NB4 (cell line): ENCODE results near the gene ARFGAP1.

Source experiments
- DNase-seq: peaks from one replicate; pipeline ENCODE4 v3.0.0; 2010; ENCODE audit warnings: low read depth
- H3K4me3 ChIP-seq: one replicate; pipeline ENCODE4 v1.5.1; 2011; ENCODE audit warnings: mild to moderate bottlenecking, low read depth, low read length, moderate library complexity
- MYC ChIP-seq: IDR thresholded peaks from 2 replicates; pipeline ENCODE4 v1.6.1; 2011; ENCODE audit warnings: low read depth, low read length
- POLR2A ChIP-seq: IDR thresholded peaks from 2 replicates; pipeline ENCODE4 v1.6.1; 2011; ENCODE audit warnings: mild to moderate bottlenecking; ENCODE audit not compliant: insufficient read length; ENCODE audit errors: extremely low read depth
- TF ChIP-seq, protein P1 (sequence below): IDR thresholded peaks from 2 replicates; pipeline ENCODE4 v1.6.1; 2011; ENCODE audit warnings: low read depth, low read length
- TF ChIP-seq, protein P2 (sequence below): IDR thresholded peaks from one replicate; pipeline ENCODE4 v1.5.1; 2012; ENCODE audit warnings: low read depth, low read length

ARFGAP1 gene

GRCh38 chr20:63253438-63254231 lies 19.0 kb upstream of the ARFGAP1 start:
- no peak overlapping the region for H3K4me3 ChIP-seq
- TF ChIP-seq MYC, result no peak
- TF ChIP-seq, protein P1, sequence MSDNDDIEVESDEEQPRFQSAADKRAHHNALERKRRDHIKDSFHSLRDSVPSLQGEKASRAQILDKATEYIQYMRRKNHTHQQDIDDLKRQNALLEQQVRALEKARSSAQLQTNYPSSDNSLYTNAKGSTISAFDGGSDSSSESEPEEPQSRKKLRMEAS, result no peak
- TF ChIP-seq, protein P2, sequence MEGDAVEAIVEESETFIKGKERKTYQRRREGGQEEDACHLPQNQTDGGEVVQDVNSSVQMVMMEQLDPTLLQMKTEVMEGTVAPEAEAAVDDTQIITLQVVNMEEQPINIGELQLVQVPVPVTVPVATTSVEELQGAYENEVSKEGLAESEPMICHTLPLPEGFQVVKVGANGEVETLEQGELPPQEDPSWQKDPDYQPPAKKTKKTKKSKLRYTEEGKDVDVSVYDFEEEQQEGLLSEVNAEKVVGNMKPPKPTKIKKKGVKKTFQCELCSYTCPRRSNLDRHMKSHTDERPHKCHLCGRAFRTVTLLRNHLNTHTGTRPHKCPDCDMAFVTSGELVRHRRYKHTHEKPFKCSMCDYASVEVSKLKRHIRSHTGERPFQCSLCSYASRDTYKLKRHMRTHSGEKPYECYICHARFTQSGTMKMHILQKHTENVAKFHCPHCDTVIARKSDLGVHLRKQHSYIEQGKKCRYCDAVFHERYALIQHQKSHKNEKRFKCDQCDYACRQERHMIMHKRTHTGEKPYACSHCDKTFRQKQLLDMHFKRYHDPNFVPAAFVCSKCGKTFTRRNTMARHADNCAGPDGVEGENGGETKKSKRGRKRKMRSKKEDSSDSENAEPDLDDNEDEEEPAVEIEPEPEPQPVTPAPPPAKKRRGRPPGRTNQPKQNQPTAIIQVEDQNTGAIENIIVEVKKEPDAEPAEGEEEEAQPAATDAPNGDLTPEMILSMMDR, result no peak
- no peak for TF ChIP-seq POLR2A

DNA sequence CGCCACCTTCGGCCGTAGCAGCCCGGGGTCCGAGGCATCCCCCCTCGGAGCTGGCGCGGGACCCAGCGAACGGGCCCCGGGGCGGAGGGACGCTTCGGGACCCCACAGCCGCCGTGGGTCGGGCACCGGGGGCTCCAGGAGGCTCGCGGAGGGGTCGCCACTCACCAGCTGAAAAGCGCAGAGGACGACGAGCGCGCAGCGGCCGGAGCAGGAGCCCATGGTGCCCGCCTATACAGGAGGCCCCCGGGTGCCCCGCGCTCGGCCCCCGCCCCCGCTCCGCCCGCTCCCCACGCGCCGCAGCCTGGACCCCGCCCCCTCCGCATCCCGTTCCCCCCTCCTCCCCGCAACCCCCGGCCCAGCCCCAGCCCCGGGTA lies 18.4 kb upstream of the ARFGAP1 start, which contains the start of gene NKAIN4:
TSS of gene NKAIN4 (minus strand) at position 232 of the 374 bp plus-strand sequence. CDS start at position 219, 13 bp downstream.
- TF ChIP-seq, protein P1, result no peak
- DNase-seq, result no peak
- no peak within 1 kb of the TSS for H3K4me3 ChIP-seq

More at GRCh38 chr20:63253438-63254231, 19.0 kb upstream of the ARFGAP1 start:
- DNase-seq, result no peak

- H3K4me3 ChIP-seq, result no peak overlapping the region
- TF ChIP-seq, protein P2, result no peak
- TF ChIP-seq MYC, result no peak
- TF ChIP-seq POLR2A, result no peak
- TF ChIP-seq, protein P1, result no peak
- DNase-seq, result no peak
Observed at GRCh38 chr20:63254606-63255384, 17.8 kb upstream of the ARFGAP1 start.

GRCh38 chr20:63255931-63256704 lies 16.5 kb upstream of the ARFGAP1 start:
- no peak for DNase-seq
- TF ChIP-seq, protein P1, result no peak
- H3K4me3 ChIP-seq, result no peak overlapping the region

- H3K4me3 ChIP-seq, result no peak overlapping the region
- DNase-seq, result no peak
- TF ChIP-seq, protein P1, result no peak
- TF ChIP-seq, protein P2, result no peak
- TF ChIP-seq POLR2A (no peak), MYC (no peak)
Observed at GRCh38 chr20:63256954-63257353, 15.7 kb upstream of the ARFGAP1 start.

- H3K4me3 ChIP-seq, result no peak overlapping the region
- no peak for DNase-seq
- TF ChIP-seq POLR2A (no peak), MYC (no peak)
- TF ChIP-seq, protein P1, result no peak
- TF ChIP-seq, protein P2, result no peak
Observed at GRCh38 chr20:63257629-63258028, 15.0 kb upstream of the ARFGAP1 start.
